Fibroblast of villous mesenchyme (primary cell): ENCODE results near the gene CFDP1. TPM values are rescaled to one million over a fixed set of nuclear protein-coding genes. Genes with fewer than 3 reads are reported as not detected.
"Not testable (repeated sequence)": the region's sequence is repeated elsewhere in the genome, so short reads cannot be mapped to it uniquely, and the experiment has no call there.

ENCODE experiments used
- DNase-seq: peaks from one replicate; pipeline ENCODE4 v3.0.0-alpha.2; 2010; ENCODE audit warnings: low read depth
- H3K4me3 ChIP-seq: 2 replicates; pipeline ENCODE4 v1.5.1; 2011; ENCODE audit warnings: low read depth, mild to moderate bottlenecking, low read length
- total RNA-seq: library from RNA; depleted of rRNA; stranded (reverse); fragments of >200 nt; gene quantifications from 2 replicates; pipeline ENCODE4 v1.2.3, GENCODE V29; 2012
- TF ChIP-seq, protein P1 (sequence below): IDR thresholded peaks from 2 replicates; pipeline ENCODE4 v1.5.1; 2012; ENCODE audit warnings: low read depth, mild to moderate bottlenecking, low read length; ENCODE audit not compliant: insufficient read depth

The CFDP1 gene
- total RNA-seq, 1 donor: 39.7 TPM

DNA sequence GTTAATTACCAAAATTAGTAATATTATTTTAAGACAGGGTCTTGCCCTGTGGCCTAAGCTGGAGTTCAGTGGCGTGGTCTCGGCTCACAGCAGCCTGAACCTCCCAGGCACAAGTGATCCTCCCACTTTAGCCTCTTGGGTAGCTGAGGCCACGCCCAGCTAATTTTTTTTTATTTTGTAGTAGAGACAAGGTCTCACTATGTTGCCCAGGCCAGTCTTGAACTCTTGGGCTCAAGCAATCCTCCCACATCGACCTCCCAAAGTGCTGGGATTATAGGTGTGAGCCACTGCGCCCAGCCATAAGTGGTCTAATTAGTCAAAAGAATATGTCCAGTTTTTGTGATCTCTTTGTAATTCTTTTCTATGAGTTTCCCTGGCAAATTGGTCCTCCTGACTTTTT lies 12.0 kb upstream of the CFDP1 start:
- TF ChIP-seq, protein P1, sequence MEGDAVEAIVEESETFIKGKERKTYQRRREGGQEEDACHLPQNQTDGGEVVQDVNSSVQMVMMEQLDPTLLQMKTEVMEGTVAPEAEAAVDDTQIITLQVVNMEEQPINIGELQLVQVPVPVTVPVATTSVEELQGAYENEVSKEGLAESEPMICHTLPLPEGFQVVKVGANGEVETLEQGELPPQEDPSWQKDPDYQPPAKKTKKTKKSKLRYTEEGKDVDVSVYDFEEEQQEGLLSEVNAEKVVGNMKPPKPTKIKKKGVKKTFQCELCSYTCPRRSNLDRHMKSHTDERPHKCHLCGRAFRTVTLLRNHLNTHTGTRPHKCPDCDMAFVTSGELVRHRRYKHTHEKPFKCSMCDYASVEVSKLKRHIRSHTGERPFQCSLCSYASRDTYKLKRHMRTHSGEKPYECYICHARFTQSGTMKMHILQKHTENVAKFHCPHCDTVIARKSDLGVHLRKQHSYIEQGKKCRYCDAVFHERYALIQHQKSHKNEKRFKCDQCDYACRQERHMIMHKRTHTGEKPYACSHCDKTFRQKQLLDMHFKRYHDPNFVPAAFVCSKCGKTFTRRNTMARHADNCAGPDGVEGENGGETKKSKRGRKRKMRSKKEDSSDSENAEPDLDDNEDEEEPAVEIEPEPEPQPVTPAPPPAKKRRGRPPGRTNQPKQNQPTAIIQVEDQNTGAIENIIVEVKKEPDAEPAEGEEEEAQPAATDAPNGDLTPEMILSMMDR: no peak
- H3K4me3 ChIP-seq: no peak overlapping the region
- no peak for DNase-seq

- DNase-seq: no peak
- TF ChIP-seq, protein P1: no peak
- no peak overlapping the region for H3K4me3 ChIP-seq
These were observed 10.0 kb upstream of the CFDP1 start for GRCh38 chr16:75443298-75443697.

- TF ChIP-seq, protein P1: no peak
- DNase-seq: peak; percentile 97
- peak overlapping the region; percentile 96 for H3K4me3 ChIP-seq
These were observed 570 bp upstream of the CFDP1 start for GRCh38 chr16:75433732-75434413.

- H3K4me3 ChIP-seq: no peak overlapping the region
- TF ChIP-seq, protein P1: no peak
- no peak for DNase-seq
These were observed 3.5 kb downstream of the CFDP1 start for GRCh38 chr16:75429621-75430403.

DNA sequence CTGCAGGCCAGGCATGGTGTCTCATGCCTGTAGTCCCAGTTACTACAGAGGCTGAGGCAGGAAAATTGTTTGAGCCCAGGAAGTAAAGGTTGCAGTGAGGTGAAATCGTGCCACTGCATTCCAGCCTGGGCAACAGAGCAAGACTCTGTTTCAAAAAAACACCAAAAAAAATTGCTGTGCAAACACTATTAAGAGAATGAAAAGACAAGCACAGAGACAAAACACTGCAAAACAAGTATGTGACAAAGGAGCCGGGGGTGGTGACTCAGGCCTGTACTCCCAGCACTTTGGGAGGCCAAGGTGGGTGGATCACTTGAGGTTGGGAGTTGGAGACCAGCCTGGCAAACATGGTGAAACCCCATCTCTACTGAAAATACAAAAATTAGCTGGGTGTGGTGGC lies 6.8 kb downstream of the CFDP1 start:
- DNase-seq, H3K4me3 ChIP-seq: not testable (repeated sequence)

- DNase-seq: peak; percentile 23
- H3K4me3 ChIP-seq: not testable (repeated sequence)
These were observed 9.1 kb downstream of the CFDP1 start for GRCh38 chr16:75424105-75424762.

- TF ChIP-seq, protein P1: no peak
- DNase-seq: no peak
- no peak overlapping the region for H3K4me3 ChIP-seq
These were observed 9.6 kb downstream of the CFDP1 start for GRCh38 chr16:75423723-75424104.
